ENCODE measurements around the gene KIF1C. TPM values are rescaled to one million over a fixed set of nuclear protein-coding genes. Genes with fewer than 3 reads are reported as not detected.
"Not testable (repeated sequence)": the region's sequence is repeated elsewhere in the genome, so short reads cannot be mapped to it uniquely, and the experiment has no call there.

KIF1C gene
- total RNA-seq, 3 donors from 2014 or later (not counting 1 experiment from before 2014, with no cell fraction given) = 17.1 to 28.6 (median 22.2) TPM

DNA sequence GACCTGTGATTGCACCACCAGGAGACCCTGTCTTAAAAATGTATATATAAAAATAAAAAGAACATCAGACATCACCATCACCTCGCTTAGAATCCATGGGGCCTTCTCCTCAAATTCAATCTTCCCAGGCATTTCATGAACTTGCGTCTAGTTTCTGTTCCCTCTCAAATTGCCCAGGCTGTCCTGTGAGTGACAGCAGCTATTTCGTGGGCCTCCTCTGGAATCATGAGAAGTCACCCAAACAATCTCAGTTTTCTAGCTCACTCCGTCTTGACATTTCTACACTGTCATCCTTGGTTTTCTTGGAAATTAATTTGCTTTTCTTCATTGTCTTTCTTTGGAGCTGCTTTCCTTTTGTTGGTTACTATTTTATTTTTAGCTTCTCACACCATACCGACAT, 30.2 kb downstream of the KIF1C start:
- no peaks in the 10 kb centered on the region for H3K27me3 ChIP-seq (ENCODE audit: control insufficient read depth, insufficient read depth, low read length)
- TF ChIP-seq, protein P1, sequence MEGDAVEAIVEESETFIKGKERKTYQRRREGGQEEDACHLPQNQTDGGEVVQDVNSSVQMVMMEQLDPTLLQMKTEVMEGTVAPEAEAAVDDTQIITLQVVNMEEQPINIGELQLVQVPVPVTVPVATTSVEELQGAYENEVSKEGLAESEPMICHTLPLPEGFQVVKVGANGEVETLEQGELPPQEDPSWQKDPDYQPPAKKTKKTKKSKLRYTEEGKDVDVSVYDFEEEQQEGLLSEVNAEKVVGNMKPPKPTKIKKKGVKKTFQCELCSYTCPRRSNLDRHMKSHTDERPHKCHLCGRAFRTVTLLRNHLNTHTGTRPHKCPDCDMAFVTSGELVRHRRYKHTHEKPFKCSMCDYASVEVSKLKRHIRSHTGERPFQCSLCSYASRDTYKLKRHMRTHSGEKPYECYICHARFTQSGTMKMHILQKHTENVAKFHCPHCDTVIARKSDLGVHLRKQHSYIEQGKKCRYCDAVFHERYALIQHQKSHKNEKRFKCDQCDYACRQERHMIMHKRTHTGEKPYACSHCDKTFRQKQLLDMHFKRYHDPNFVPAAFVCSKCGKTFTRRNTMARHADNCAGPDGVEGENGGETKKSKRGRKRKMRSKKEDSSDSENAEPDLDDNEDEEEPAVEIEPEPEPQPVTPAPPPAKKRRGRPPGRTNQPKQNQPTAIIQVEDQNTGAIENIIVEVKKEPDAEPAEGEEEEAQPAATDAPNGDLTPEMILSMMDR (IDR thresholded peaks at IDR 0.05) = no peak
- H3K27ac ChIP-seq (ENCODE audit: low read length) = no peak overlapping the region
- no peak overlapping the region for H3K27ac Mint-ChIP-seq
- no peak overlapping the region for H3K4me3 ChIP-seq (ENCODE audit: low read length)
- H3K9me3 Mint-ChIP-seq = no peaks in the 10 kb centered on the region
- H3K36me3 Mint-ChIP-seq = no peaks in the 10 kb centered on the region
- no peaks in the 10 kb centered on the region for H3K27me3 Mint-ChIP-seq (ENCODE audit: low read depth in 2 of 2)
- no peaks in the 10 kb centered on the region for H3K36me3 ChIP-seq (ENCODE audit: control insufficient read depth, insufficient read depth, low read length)
- intact Hi-C loops (cut with micrococcal nuclease) = no loop called here
- 84% methylated on average over 4 of the region's 5 CpGs for WGBS (ENCODE audit: insufficient coverage)
- peaks cover 14% of the 10 kb centered on the region for H3K4me1 ChIP-seq (ENCODE audit: control insufficient read depth, insufficient read depth, low read length)
- ATAC-seq = no peak
- H3K4me1 Mint-ChIP-seq = peaks cover 6 to 20% of the 10 kb centered on the region in 2 donors
- no peaks in the 10 kb centered on the region for H3K9me3 ChIP-seq (ENCODE audit: control insufficient read depth, insufficient read depth, low read length)
- no peak for DNase-seq
- no peak overlapping the region for H3K4me3 Mint-ChIP-seq

DNA sequence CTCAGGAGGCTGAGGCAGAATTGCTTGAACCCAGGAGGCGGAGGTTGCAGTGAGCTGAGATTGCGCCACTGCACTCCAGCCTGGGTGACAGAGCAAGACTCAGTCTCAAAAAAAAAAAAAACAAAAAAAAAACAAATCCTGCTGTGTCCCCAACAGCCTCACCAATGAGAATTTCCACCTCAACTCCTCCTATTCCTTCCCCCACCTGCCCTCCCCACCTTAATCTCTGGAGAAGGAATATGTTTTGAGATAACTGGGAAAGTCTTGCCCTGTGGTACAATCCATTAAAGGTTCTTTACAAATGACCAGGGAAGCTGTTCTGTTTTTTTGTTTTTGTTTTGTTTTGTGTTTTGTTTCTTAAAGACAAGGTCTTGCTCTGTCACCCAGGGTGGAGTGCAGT, 32.4 kb downstream of the KIF1C start:
- peaks cover 6 to 13% of the 10 kb centered on the region in 2 donors for H3K4me1 Mint-ChIP-seq
- H3K36me3 ChIP-seq (ENCODE audit: control insufficient read depth, insufficient read depth, low read length); H3K4me3 Mint-ChIP-seq; H3K9me3 Mint-ChIP-seq; H3K27ac ChIP-seq (ENCODE audit: low read length); H3K27ac Mint-ChIP-seq; H3K27me3 Mint-ChIP-seq (ENCODE audit: low read depth in 2 of 2); H3K27me3 ChIP-seq (ENCODE audit: control insufficient read depth, insufficient read depth, low read length); H3K9me3 ChIP-seq (ENCODE audit: control insufficient read depth, insufficient read depth, low read length); intact Hi-C loops (cut with micrococcal nuclease); H3K36me3 Mint-ChIP-seq; ATAC-seq; DNase-seq; H3K4me3 ChIP-seq (ENCODE audit: low read length): not testable (repeated sequence)
- WGBS (ENCODE audit: insufficient coverage) = 88% methylated on average over 1 of the region's 2 CpGs
- H3K4me1 ChIP-seq (ENCODE audit: control insufficient read depth, insufficient read depth, low read length) = peaks cover 14% of the 10 kb centered on the region

DNA sequence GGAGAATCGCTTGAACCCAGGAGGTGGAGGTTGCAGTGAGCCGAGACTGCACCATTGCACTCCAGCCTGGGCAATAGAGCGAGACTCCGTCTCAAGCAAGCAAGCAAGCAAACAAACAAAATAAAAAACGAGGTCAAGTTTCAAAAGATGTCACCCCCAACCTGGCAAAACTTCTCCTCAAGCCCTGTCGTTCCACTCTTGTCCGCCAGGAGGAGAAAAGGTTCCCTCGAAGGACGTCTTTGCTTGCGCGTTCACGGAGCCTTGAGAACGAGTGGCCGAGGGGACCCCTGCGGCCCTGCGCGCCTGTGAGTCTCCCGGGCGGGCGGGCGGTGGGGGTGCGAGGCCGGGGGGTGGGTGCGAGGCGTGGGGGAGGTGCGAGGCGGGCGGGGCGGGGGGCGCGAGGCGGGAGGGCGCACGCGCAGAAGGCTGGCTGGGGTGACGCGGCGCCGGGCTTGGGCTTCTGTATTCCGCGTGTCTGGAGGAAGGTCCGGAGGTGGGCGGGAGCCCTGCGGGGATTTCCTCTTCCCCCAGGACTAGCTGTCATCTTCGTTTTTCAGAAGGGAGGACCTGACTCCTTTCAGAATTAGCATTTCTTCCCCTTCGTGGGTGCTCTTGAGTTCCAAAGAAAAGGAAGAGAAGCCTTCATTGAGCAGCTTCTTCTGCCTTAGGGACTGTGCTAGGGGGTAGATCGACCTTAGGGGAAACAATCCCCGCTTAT, 33.8 kb downstream of the KIF1C start:
- Histone ChIP-seq H3K4me3 (ENCODE audit: low read length) (peak overlapping the region; percentile 22), H3K27ac (ENCODE audit: low read length) (peak overlapping the region; percentile 12), H3K27me3 (ENCODE audit: control insufficient read depth, insufficient read depth, low read length) (no peaks in the 10 kb centered on the region), H3K9me3 (ENCODE audit: control insufficient read depth, insufficient read depth, low read length) (no peaks in the 10 kb centered on the region), H3K36me3 (ENCODE audit: control insufficient read depth, insufficient read depth, low read length) (no peaks in the 10 kb centered on the region), H3K4me1 (ENCODE audit: control insufficient read depth, insufficient read depth, low read length) (peaks cover 14% of the 10 kb centered on the region)
- intact Hi-C loops (cut with micrococcal nuclease) = loop anchor here (1.0 kb wide), 1 partner anchor 31 kb away; no protein-coding TSS in a partner anchor
- Mint-ChIP-seq H3K36me3 (no peaks in the 10 kb centered on the region), H3K27ac (peak overlapping the region; percentile 77 to 83), H3K4me1 (peaks cover 6 to 13% of the 10 kb centered on the region in 2 donors), H3K4me3 (peak overlapping the region; percentile 89), H3K9me3 (no peaks in the 10 kb centered on the region), H3K27me3 (ENCODE audit: low read depth in 2 of 2) (peaks cover 0 to 7% of the 10 kb centered on the region in 2 donors)
- TF ChIP-seq, protein P1 (IDR thresholded peaks at IDR 0.05) = peak; percentile 74
- WGBS (ENCODE audit: insufficient coverage) = 5% methylated on average over 33 of the region's 48 CpGs
- DNase-seq (peak; percentile 78 to 93), ATAC-seq (peak; percentile 91 to 96 (median 92))

DNA sequence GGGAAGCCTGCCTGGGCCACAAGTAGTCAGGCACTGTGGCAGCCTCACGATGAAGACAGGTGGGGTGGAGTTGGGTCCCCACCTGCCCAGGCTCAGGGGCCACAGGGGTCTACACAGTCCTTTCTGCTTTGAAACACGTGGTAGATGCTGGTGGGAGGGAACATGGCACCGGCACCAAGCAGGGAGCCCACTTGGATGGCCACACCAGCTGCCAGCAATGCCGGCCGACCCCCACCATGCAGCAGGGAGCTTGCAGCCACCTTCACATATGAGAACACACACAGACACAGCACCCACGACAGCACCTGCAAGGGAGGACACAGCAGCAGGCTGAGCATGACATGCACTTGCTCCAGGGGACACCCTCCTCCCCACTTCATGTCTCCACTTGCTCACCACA, 35.1 kb downstream of the KIF1C start:
- no peak for DNase-seq
- Histone ChIP-seq H3K27ac (ENCODE audit: low read length) (no peak overlapping the region), H3K36me3 (ENCODE audit: control insufficient read depth, insufficient read depth, low read length) (no peaks in the 10 kb centered on the region), H3K27me3 (ENCODE audit: control insufficient read depth, insufficient read depth, low read length) (no peaks in the 10 kb centered on the region), H3K4me3 (ENCODE audit: low read length) (no peak overlapping the region), H3K9me3 (ENCODE audit: control insufficient read depth, insufficient read depth, low read length) (no peaks in the 10 kb centered on the region), H3K4me1 (ENCODE audit: control insufficient read depth, insufficient read depth, low read length) (peaks cover 14% of the 10 kb centered on the region)
- ATAC-seq = no peak
- H3K9me3 Mint-ChIP-seq = no peaks in the 10 kb centered on the region
- peaks cover 0 to 7% of the 10 kb centered on the region in 2 donors for H3K27me3 Mint-ChIP-seq (ENCODE audit: low read depth in 2 of 2)
- WGBS (ENCODE audit: insufficient coverage) = 96% methylated on average over 6 of the region's 6 CpGs
- TF ChIP-seq, protein P1 (IDR thresholded peaks at IDR 0.05) = no peak
- H3K36me3 Mint-ChIP-seq = no peaks in the 10 kb centered on the region
- H3K27ac Mint-ChIP-seq = no peak overlapping the region
- H3K4me3 Mint-ChIP-seq = no peak overlapping the region
- H3K4me1 Mint-ChIP-seq = peaks cover 6 to 13% of the 10 kb centered on the region in 2 donors
- intact Hi-C loops (cut with micrococcal nuclease) = no loop called here

Data from natural killer cell (primary cell).